ENCODE data around the gene TIMP4. TPM values are rescaled to one million over a fixed set of nuclear protein-coding genes. Genes with fewer than 3 reads are reported as not detected.
A peak's percentile ranks its signal among the peaks of the same experiment; 100 is the strongest.

The TIMP4 gene
- total RNA-seq, 4 donors from 2014 or later, result 2.4 to 10.6 (median 4.3) TPM

DNA sequence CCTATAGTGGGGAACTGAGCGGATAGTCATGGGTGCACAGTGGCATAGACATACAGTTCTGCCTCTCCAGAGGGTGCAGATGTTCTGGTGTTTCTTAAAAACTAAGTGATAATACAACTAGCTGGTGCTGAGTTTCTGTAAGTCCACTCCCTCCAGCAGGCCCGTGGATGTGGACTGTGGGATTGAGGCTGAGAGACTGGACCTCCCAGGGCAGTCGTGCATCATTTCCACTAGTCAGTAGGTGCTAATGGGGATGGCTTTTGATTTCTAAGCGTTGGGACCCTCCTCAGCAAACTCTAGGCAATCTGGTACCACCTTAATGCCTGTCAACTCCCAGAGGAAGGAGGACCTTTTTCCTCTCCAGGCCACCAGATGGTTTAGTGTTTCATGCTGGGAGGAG lies 27.3 kb upstream of the TIMP4 start:
- no peaks in the 10 kb centered on the region for H3K27me3 ChIP-seq
- intact Hi-C loops (cut with DNase I; ENCODE audit: low total_unique reads), result no loop called here
- no peak overlapping the region for H3K4me3 ChIP-seq
- no peak overlapping the region for H3K27ac ChIP-seq
- peaks cover 0 to 3% of the 10 kb centered on the region in 2 donors for H3K4me1 ChIP-seq
- DNase-seq, result no peak
- H3K9me3 ChIP-seq, result no peaks in the 10 kb centered on the region
- TF ChIP-seq, protein P1, sequence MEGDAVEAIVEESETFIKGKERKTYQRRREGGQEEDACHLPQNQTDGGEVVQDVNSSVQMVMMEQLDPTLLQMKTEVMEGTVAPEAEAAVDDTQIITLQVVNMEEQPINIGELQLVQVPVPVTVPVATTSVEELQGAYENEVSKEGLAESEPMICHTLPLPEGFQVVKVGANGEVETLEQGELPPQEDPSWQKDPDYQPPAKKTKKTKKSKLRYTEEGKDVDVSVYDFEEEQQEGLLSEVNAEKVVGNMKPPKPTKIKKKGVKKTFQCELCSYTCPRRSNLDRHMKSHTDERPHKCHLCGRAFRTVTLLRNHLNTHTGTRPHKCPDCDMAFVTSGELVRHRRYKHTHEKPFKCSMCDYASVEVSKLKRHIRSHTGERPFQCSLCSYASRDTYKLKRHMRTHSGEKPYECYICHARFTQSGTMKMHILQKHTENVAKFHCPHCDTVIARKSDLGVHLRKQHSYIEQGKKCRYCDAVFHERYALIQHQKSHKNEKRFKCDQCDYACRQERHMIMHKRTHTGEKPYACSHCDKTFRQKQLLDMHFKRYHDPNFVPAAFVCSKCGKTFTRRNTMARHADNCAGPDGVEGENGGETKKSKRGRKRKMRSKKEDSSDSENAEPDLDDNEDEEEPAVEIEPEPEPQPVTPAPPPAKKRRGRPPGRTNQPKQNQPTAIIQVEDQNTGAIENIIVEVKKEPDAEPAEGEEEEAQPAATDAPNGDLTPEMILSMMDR (IDR thresholded peaks at IDR 0.05), result no peak
- TF ChIP-seq POLR2A (IDR thresholded peaks at IDR 0.05), result no peak
- H3K36me3 ChIP-seq, result no peaks in the 10 kb centered on the region

DNA sequence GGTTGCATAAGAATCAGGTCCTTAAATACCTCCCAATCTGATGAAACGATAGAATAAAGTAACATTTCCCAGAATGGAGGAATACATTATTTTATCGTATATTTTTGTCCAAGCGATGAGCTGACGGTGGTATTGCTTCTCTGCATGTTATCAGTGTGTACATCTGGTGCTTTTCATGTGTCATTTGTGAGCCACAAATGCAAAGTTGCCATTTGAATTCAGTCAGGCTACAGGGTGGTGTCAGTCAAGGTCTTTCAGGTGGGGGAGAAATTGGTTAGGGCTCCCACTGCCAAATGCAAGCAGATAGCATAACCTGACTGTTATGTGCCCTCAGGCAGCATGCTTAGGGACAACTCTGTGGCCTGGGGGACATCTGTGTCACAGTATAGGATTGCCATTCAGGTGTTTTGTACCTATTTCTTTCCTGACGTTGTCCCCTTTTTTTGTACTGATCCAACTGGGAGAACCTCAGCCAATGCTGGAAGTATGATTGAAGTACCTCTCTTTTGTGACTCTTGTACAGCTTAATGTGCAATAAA lies 26.5 kb upstream of the TIMP4 start:
- TF ChIP-seq, protein P1 (IDR thresholded peaks at IDR 0.05), result no peak
- Histone ChIP-seq H3K9me3 (no peaks in the 10 kb centered on the region), H3K4me1 (peaks cover 0 to 3% of the 10 kb centered on the region in 2 donors), H3K4me3 (no peak overlapping the region), H3K27me3 (no peaks in the 10 kb centered on the region), H3K36me3 (no peaks in the 10 kb centered on the region), H3K27ac (no peak overlapping the region)
- intact Hi-C loops (cut with DNase I; ENCODE audit: low total_unique reads), result no loop called here
- DNase-seq, result no peak

DNA sequence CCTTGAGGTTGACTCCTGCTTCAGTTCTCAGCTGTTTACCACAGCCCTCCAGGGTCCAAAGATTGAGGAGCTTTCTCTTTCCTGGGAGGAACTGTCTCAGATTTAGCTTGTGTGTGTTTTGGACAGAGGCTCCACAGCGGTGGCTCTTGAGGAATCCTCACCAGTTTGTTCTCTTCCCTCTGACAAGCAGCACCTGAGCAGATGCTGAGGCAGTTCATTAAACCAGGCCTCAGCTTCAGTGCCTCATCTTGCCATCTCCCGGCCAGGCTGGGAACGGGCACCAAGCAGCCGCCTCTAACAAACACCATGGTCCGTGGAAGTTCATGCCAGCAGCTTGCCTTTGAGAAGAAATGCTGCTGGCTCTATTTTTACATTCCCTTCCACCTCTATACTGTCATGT lies 25.8 kb upstream of the TIMP4 start:
- Histone ChIP-seq H3K4me3 (no peak overlapping the region), H3K27ac (no peak overlapping the region), H3K36me3 (no peaks in the 10 kb centered on the region), H3K9me3 (no peaks in the 10 kb centered on the region), H3K27me3 (no peaks in the 10 kb centered on the region), H3K4me1 (peaks cover 0 to 3% of the 10 kb centered on the region in 2 donors)
- no peak for TF ChIP-seq POLR2A (IDR thresholded peaks at IDR 0.05)
- TF ChIP-seq, protein P1 (IDR thresholded peaks at IDR 0.05), result no peak
- DNase-seq, result no peak
- intact Hi-C loops (cut with DNase I; ENCODE audit: low total_unique reads), result no loop called here

DNA sequence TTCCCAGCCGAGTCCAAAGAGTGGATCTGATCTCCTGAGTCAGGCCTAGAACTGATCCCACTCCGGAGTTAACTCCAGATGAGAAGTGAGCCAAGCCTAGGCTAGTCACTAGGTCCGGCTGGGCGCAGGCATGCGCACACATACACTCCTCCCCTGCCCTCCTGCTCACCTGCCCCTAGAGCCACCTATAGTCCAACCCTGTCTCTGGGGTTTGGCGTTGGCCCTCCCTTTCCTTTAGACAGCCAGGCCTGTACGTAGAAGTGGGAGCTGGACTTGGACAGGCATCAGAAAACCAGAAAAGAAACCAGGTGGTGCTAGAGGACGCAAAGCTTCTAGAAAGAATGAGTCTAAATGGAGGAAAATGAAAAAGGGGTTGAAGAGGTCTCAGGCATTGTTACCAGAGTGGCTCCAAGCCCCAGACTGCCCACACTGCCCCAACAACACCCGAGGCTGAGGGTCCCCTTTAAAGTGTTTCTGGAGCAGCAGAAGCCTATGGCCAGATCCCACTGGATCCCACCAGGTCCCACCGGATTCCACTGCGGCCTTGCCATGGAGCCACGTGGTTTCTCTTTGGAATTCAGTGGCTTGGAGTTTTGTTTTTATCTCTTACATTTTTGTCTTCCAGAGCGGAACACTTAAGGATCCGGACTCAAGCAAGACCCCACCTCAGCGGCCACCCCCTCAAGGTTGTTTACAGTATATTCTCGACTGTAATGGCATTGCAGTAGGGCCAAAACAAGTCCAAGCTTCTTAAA lies 24.2 kb upstream of the TIMP4 start:
- no peak for TF ChIP-seq POLR2A (IDR thresholded peaks at IDR 0.05)
- TF ChIP-seq, protein P1 (IDR thresholded peaks at IDR 0.05), result peak in 2 of 4 experiments; percentile 10 to 17
- Histone ChIP-seq H3K4me3 (no peak overlapping the region), H3K9me3 (no peaks in the 10 kb centered on the region), H3K27ac (peak overlapping the region; percentile 35 to 70), H3K36me3 (no peaks in the 10 kb centered on the region), H3K4me1 (peaks cover 0 to 3% of the 10 kb centered on the region in 2 donors), H3K27me3 (no peaks in the 10 kb centered on the region)
- no peak for DNase-seq
- intact Hi-C loops (cut with DNase I; ENCODE audit: low total_unique reads), result no loop called here

DNA sequence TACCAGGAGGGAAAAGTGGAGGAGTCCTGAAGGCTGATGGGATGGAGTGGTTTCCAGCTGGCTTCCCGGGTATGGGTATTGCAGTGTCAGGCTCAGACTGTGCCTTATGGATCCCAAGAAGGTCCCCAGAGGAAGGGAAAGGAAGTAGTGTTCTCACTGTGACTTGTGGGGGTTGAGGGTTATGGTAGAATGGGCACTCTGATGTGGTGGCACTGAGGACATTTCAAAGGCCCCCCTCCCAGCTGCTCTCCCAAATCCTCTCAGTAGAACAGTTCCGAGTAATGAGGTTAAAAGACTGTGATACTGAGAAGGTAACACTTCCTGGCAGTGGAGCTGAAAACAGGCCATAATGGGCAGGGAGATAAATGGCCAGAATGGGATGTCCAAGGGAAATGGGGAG lies 23.1 kb upstream of the TIMP4 start:
- TF ChIP-seq, protein P1 (IDR thresholded peaks at IDR 0.05), result no peak
- TF ChIP-seq POLR2A (IDR thresholded peaks at IDR 0.05), result no peak
- DNase-seq, result no peak
- intact Hi-C loops (cut with DNase I; ENCODE audit: low total_unique reads), result no loop called here

More for the DNA sequence above, 23.1 kb upstream of the TIMP4 start:
- H3K27ac ChIP-seq, result no peak overlapping the region
- no peaks in the 10 kb centered on the region for H3K27me3 ChIP-seq
- H3K36me3 ChIP-seq, result no peaks in the 10 kb centered on the region
- H3K4me3 ChIP-seq, result no peak overlapping the region
- no peaks in the 10 kb centered on the region for H3K9me3 ChIP-seq
- H3K4me1 ChIP-seq, result no peaks in the 10 kb centered on the region

All from uterus (tissue), 4 donors.